ENCODE data around the gene ATP10A.

ATP10A gene

DNA sequence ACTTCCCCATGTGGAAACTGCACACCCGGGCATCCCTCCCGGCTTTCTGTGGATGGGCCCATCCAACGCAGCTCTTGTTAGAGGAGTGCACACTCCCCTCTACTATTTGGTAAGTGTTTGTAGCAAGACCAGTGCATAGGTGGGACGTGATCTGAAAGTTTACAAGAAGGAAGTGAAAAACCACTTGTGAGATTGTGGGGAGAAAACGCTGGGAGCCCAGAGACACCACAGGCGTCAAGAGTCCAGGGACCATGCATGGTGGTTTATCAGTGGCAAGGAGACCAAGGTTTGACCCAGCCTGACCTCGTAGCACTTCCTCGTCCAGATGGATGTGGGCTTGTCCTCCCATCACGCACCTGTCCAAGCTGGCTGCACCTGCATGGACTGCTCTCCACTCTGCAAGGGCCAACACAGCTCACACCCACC lies 51.6 kb downstream of the ATP10A start:
- no peak for DNase-seq

GRCh38 chr15:25810631-25811091 lies 52.5 kb downstream of the ATP10A start:
- no peak for DNase-seq

DNA sequence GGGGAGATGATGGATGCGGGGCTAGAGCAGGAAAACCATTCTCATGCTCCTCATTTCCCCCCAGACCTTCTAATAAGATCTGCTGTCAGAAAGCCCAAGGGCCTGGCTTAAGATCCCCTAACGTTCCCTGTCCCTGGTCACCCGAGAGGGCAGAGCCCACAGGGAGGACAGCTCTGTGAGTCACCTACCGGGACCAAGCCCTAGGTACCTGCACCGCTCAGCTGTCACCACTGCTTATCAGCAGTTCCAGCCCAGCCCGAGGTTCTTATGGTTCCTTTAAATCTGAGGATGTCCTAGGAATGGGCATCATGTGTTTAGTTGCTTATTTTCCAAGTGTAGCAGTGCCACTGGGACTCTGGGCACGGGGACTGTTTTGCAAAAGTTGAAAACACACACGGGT lies 53.0 kb downstream of the ATP10A start:
- no peak for DNase-seq

- no peak for DNase-seq
These were observed 56.1 kb downstream of the ATP10A start for GRCh38 chr15:25807063-25807462.

DNA sequence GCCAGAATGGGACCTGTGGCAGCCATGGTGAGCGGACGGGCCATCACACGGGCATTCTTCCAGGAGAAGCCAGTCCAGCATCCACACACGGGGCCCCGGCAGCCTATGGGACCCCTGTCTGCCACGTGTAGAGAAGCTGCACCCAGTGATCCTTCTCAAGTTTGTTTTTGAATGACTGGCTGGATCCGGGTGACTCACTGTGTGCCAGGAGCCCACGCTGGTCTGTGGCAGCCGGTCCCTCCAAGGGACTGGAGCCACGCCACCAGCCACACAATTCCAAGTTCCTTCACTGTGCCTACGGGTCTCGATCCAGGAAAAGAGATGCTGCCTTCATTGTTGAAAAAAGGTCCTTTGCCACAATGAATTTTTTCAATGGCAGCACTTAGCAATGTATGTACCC lies 58.1 kb downstream of the ATP10A start:
- DNase-seq, result no peak

DNA sequence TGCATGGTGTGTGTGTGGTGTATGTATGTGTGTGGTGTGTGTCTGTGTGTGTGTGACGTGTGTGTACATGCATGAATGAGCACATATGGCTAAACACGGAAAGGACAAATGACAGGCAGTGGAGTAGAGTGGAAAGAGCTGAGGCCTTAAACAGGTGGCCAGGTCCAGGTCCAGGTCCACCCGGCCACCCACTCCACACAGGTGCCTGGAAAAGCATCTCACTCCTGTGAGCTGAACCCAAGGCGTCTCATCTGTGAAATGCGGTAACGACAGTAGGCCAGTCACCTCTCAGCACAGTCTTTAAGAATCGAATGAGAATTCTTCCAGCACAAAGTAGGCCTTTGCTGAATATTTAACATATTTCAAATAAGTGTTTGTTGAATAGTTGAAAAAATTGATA lies 58.7 kb downstream of the ATP10A start:
- no peak for DNase-seq

DNA sequence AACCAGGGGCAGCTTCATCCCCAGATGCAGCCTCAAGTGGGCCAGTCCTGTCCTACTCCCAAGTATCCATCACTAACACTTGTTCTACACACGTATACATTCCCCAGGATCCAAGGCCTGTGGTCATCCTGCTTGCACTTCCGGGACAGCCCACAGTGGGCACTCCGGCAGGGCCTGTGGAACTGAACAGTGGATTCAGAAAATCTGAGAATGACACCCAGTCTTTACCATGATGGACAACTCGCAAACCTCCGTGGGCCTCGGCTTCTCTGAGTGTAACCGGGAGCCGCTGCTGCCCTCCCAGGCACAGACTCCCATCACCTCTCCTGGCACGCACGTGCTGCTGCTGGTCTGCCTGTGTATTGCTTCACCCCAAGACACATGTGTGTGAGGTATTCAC lies 59.6 kb downstream of the ATP10A start:
- DNase-seq, result no peak

GRCh38 chr15:25803036-25803435 lies 60.1 kb downstream of the ATP10A start:
- no peak for DNase-seq

- DNase-seq, result no peak
These were observed 60.8 kb downstream of the ATP10A start for GRCh38 chr15:25802285-25802830.

- DNase-seq, result no peak
These were observed 61.4 kb downstream of the ATP10A start for GRCh38 chr15:25801586-25802284.

DNA sequence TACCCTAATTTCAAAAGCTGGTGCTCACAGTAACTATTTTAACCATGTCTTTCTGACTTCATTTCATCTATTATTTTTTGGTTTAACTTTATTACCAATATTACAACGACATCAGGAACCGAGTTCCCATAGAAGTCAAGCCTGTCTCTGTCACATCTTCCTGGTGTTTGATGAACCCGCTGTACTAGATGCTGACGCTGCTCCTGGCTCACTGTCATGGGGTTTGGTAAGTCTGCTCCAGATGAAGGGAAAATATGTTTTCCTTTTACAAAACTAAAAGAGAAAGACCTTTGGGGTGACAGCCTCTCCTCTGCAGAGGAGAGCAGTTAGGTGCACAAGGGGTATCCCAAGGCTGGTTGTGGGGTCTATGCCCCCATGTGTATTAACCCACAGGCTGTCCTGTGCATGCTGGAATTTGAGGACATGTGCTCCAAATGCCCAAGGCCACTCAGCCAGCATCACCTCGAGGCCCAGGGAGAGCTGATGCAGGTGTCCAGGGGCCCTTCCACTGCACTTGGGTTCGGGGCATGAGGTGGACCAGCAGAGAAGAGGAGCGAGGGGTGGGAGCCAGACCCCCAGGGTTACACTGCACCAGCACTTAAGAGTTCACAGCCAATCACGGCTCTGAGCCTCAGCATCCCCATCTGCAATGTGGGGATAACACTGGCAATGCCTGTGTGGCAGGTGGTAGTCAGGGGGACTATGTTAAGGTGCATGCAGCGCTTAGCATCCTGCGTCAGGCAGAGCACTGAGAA lies 62.2 kb downstream of the ATP10A start:
- no peak for DNase-seq

- no peak for DNase-seq
These were observed 63.0 kb downstream of the ATP10A start for GRCh38 chr15:25799906-25800700.

DNA sequence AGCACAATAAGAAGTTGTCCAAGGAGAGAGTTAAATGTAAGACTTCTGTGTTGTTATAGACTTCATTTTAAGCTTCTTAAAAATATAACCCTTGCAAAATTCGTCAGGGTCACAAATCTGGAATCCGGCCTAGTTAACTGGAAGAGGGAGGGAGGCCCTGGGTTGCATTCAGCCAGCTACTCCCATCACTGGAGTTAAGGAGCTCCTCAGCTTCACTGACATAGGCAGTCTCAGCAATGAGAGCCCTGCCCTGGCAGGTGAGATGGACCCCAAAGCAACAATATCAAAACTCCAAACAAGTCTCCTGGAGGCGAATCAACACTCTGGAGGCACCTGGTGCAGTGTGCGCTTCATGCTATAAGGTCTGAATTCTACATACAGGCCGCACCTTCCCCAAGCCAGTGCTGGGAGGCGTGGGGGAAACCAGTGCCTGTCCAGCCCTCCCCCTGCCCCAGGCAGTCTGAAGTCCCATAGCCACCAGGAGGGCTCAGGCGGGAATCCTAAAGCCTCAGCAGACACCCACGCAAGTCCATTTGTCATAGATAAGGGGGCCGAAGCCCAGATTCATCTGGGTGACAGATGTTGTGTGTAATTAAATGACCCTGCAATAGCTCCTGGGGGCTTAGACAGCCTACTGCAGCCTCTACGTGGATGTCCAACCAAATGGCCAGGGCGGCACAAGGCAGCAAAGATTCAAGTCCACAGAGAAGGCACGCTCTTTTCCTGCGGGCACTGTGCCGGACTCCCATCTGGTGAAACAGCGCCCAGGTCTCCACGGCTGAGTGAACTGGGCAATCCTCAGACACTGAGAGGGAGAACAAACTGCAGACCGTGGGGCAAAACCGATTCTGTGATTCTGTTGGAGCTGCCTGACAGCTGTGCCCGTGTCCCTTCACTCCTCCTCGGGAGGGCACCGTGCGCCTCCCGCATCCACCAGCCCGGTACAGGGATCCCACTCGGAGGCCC lies 64.9 kb downstream of the ATP10A start:
- DNase-seq, result no peak

GRCh38 chr15:25797511-25797935 lies 65.6 kb downstream of the ATP10A start:
- no peak for DNase-seq

GRCh38 chr15:25797035-25797434 lies 66.1 kb downstream of the ATP10A start:
- DNase-seq, result no peak

DNA sequence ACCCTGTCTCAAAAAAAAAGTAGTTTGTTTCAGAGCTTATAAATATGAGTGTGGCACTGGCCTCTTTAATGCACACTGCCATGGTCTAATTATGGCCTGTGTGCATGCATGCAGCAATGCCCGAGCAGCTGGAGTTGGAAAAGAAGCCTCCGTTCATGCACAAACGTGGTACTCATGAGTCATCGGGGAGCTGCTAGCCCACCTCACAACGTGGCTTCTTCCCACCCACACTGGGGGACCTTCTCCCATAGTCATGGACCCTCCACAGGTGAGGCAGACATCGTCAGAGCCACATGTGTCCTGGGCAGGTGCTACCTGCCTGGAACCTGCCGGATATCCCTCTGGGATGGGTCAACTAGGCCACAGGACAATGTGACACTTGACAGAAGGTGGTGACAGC lies 66.7 kb downstream of the ATP10A start:
- no peak for DNase-seq

GRCh38 chr15:25795712-25796111 lies 67.4 kb downstream of the ATP10A start:
- no peak for DNase-seq

GRCh38 chr15:25795061-25795460 lies 68.1 kb downstream of the ATP10A start:
- DNase-seq, result no peak

- peak; percentile 71 for DNase-seq
These were observed 69.6 kb downstream of the ATP10A start for GRCh38 chr15:25793354-25794050.

- no peak for DNase-seq
These were observed 71.0 kb downstream of the ATP10A start for GRCh38 chr15:25792128-25792527.

DNA sequence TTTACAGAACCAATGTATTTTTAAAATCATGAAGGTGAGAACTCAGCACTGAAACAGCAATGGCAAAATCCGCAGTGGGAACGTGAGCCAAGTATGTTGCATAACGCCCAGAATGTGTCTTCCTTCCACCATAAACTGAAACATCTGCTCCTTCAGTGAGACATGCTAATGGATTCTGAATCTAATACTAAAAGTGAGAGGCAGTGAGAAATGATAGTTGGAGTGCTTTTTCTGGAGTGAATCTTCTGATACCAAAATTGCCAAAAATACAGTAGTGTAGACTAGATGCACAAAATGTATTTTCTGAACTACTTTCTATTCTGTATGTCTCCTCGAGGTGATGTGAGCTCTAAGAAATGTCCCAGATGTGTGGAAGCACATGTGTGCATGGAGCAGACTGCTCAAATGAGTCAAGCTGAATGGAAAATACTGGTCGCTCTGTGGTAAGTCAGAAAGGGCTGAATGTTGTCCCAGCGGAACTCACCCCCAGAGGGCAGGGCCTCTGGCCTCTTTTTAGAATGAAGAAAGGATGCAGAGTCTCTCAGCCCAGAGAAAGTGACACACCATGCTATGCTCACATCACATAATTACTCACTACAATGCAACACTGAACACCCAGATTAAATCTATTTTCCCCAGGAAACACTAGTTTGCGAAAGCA lies 73.0 kb downstream of the ATP10A start:
- DNase-seq, result peak; percentile 75

Measured in inflammatory macrophage treated with lipopolysaccharide for 4 hours (primary cell).